COLO668 (cell line): ENCODE results near the gene FRS2.

Source experiments
- DNase-seq: peaks from one replicate; lab custom pipeline; 2025; ENCODE audit not compliant: unreplicated experiment; lab: John Stamatoyannopoulos, UW

Gene FRS2

GRCh38 chr12:69497308-69498026, 27.3 kb downstream of the FRS2 start:
- no peak for DNase-seq

GRCh38 chr12:69500631-69501030, 30.4 kb downstream of the FRS2 start:
- DNase-seq, result no peak

DNA sequence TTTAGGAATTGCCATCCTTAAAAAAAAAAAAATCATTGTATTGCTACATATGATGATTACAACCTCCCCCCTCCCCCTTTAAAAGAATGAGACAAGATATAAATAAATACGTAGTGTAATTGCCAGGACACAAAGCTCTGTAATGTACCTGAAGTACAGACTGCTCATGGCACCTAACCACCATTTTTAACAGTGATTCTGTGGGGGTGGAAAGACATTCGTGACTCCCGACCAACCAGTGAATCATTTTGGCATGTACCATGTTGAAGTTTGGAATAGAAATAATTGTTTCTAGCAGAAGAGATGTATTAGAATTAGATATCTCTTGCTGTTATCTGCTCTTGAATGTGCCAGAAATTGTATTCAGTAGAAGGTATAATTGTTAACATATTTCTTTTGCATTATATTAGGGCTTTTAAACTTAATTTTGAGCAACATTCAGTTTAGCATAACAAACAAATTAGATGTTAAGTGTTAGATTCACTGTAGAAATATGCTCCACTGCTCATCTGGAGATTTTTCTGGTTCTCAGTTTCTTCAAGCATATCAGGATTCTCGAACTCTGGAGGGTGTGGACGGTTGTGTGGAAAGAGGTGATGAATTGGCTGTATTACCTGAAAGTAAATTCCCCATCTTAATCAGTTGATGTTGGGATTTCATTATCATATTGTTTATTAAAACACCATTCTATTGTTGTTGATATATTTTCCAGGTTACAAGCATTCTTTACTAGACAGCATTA, 31.1 kb downstream of the FRS2 start:
- no peak for DNase-seq

DNA sequence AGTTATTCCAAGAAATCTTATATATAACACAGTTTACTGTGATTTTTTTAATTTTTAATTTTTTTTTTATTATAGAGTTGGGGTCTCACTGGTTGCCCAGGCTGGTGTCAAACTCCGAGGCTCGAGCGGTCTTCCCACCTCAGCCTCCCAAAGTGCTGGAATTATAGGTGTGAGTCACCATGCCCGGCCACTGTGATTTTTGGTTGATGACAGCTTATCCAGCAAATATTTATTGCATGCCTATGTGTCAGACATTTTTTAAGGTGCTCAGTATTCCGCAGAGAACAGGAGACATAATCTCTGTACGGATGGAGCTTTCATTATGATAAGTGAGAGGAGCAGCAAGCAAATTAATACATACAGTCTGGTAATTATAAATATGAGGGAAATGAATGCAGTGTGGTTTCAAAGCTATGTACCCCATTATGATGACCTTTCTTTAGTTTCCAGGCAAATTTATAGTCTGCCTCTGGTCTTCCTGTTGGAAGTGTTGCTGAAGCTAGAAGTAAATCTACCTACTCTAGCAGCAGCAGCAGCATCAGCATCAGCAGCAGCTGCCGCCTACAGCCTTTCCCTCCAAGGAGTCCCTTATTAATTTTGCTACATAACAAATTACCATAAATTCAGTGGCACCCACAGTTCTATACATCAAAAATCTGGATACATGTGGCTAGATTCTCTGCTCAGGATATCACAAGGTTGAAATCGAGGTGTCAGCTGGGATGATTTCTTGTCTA, 32.3 kb downstream of the FRS2 start:
- no peak for DNase-seq

DNA sequence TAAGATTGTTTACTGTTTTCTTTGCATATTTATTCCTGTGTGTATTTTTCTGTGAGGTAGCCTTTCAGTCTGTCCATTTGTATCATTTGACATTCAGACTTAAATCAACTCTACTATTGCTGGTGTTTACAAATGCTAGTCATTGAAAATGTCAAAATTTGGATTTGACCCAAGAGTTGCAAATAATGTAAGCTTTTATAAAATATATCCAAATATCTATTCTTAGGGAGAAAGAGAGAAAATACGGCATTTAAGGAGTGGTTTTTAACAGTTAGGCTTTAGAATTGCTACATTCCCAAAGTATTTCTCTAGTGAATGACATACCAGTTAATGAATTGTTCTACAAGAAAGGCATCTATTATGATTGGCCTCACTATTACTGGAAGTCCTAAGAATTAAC, 37.9 kb downstream of the FRS2 start:
- no peak for DNase-seq

DNA sequence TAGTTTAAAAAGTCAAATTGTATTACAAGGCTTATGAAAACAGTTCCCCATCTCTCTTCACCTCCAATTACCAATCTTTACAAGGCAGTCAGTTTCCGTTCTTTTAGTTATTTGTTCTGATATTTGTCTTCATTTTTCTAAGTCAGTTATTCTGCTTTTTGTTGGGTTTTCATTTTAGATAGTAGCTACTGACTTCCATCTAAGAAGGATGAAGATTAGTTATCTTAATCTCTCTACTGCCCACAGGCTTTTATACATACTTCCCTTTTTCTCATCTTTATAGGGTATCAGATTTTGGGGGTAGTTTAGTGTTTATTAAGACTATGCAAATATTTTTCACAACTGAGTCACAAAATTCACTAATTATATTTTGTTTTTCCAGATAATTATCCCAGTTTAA, 38.4 kb downstream of the FRS2 start:
- DNase-seq, result no peak

GRCh38 chr12:69509308-69509736, 39.1 kb downstream of the FRS2 start:
- no peak for DNase-seq

GRCh38 chr12:69509904-69510827, 40.0 kb downstream of the FRS2 start:
- no peak for DNase-seq

GRCh38 chr12:69511016-69511415, 40.8 kb downstream of the FRS2 start:
- no peak for DNase-seq

DNA sequence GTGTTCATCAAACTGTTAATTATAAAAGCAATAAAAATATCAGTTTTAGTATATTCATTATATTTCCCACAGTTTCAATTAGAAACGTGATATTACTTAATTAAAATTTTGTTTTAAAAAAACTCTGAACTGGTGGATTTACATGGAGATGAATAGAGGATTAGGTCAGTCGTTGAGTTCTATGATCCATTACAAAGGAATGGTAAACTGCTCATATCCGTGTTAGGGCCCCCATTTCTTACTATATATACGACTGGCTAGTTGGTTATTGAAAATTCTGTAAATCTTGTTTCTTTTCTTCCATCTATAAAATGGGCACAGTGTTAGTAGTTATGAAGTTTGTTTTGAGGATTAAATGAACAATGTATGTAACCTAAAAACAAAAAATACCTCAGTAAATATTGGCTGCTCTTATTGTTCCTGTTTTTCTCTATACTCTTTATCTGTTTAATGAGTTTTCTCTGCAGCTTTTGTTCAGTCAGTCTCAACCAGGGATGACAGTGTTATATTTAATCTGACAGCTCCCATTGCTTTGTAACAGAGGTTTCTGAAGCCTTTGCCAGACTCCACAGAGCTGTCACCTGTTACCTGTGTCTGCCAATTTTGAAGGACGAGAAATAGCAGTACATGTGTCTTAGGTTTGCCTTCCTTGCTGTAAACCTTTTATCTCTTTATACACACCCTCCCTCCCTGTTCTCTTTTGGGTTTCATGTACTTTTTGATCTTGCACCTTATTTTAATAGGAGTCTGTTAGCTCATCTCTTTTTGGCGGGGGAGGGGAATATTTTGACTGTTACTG, 41.5 kb downstream of the FRS2 start:
- no peak for DNase-seq

GRCh38 chr12:69512820-69513219, 42.6 kb downstream of the FRS2 start:
- no peak for DNase-seq

DNA sequence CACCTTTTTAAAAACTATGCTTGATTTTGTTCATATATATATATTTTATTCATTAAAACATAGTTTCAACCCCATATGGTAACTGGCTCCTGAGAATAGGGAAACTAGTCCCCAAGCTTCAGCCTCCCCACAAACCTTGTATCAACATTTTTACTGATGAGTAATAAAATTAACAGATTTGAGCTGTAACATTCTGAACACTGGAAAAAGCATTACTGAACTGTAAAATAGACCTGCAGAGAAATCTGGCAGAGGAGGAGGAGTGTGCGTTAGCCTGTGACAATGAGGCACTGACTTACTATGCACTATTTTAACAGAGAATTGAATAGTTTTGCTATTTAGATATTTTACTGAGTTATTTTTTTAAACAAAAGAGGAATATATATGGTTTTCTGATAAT, 43.1 kb downstream of the FRS2 start:
- DNase-seq, result no peak

- no peak for DNase-seq
These were observed 43.9 kb downstream of the FRS2 start for GRCh38 chr12:69514111-69514510.

GRCh38 chr12:69514845-69515244, 44.7 kb downstream of the FRS2 start:
- DNase-seq, result no peak

- DNase-seq, result no peak
These were observed 45.3 kb downstream of the FRS2 start for GRCh38 chr12:69515394-69515930.

- no peak for DNase-seq
These were observed 46.8 kb downstream of the FRS2 start for GRCh38 chr12:69516950-69517349.

GRCh38 chr12:69517406-69517805, 47.2 kb downstream of the FRS2 start:
- DNase-seq, result no peak

GRCh38 chr12:69519871-69520270, 49.7 kb downstream of the FRS2 start:
- DNase-seq, result no peak

DNA sequence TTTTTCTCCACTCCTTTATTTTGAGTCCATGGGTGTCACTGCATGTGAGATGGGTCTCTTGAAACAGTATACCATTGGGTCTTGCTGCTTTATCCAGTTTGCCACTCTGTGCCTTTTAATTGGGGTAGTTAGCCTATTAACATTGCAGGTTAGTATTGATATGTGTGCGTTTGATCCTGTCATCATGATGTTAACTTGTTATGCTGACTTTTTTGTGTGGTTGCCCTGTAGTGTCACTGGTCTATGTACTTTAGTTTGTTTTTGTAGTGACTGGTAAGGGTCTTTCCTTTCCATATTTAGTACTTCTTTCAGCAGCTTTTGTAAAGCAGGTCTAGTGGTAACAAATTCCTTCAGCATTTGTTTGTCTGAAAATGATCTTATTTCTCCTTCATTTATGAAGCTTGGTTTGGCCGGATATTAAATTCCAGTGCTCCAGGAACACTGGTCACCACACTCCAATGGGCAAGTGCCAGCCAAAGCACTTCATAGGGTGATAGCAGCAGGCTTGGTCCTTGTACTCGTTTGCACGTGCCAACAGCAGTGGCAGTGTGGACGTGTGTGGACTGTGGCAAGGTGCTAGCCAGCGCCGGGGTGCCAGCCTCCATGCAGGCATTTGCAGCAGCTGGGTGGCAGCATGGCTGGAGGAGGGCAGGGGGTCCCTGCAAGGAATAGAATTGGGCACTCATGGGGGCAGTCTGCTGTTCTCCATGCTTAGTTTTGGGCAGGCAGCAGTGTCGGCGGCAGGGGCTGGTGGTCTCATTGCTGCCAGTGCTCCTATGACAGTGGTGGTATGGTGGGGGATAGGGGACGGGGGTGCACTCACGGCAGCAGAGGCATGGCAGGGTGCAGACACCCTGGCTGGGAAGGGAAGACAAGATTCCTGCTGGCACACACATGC, 53.5 kb downstream of the FRS2 start:
- DNase-seq, result no peak
